DMS79 treated with DMSO at 0.1 percent for 48 hours (cell line): ENCODE results near the gene CCDC6.
A peak's percentile ranks its signal among the peaks of the same experiment; 100 is the strongest.

Experiments
- DNase-seq: peaks from one replicate; lab custom pipeline; 2025; lab: John Stamatoyannopoulos, UW

Gene CCDC6

DNA sequence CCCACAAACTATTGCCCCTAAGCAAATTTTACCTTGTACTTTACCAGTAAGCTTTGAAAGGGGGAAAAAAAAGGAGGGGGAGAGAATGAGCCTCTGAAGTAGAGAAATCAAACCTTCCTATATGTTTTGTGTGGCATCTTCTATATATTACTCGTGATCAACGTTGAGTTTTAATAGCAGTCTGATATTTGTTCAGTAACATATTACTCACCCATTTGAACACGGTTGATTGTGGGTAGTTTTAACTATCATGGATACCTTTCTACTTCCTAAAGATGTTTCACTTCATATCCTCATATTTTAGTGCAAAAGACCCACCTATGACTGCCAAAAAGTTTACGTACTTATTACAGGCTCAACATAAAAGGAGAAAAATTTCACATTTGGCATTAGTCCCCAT lies 54.5 kb downstream of the CCDC6 start:
- no peak for DNase-seq

DNA sequence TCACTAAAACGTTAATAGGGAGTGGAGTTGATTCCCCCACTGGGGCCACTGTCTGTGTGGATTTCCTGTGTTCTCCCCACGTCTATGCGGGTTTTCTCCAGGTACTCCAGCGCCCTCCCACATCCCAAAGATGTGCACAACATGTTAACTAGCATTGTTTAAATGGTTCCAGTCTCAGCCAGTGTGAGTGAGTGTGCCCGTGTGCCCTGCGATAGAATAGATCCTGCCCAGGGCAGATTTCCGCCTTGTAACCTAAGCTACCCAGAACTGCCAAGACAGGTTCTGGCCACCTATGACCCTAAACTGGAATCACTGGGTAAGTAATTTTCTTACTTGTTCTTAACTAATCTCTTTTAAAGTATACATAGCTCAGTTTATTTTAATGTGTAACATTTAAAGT lies 58.5 kb downstream of the CCDC6 start:
- no peak for DNase-seq

DNA sequence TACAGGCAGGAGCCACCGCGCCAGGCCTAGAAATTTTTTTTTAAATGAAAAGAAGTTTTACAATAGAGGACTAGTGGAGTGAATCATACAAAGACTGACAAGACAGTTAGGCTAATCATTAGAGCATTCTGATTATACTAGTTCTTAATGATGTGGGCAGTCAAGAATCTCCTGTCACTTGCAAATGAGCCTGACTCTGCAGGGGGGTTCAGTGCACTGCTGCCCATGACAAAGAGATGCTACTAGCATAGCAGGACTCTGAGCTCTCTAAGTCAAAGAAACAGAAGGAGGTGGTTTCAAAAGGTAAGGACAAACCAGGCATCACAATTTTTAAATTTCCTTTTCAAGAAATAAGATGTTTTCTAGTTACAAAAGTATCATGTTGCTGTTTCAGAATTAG lies 59.0 kb downstream of the CCDC6 start:
- no peak for DNase-seq

DNA sequence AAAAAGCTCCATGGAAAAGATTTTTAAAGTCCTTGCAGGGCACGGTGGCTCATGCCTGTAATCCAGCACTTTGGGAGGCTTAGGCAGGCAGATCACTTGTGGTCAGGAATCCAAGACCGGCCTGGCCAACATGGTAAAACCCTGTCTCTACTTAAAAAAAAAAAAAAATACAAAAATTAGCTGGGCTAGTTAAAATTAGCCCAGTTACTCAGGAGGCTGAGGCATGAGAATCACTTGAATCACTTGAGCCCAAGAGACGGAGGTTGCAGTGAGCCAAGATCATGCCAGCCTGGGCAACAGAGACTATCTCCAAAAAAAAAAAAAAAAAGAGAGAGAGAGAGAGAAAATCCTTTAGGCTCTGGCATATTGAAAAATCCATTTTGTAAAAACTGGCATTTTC lies 61.9 kb downstream of the CCDC6 start:
- no peak for DNase-seq

DNA sequence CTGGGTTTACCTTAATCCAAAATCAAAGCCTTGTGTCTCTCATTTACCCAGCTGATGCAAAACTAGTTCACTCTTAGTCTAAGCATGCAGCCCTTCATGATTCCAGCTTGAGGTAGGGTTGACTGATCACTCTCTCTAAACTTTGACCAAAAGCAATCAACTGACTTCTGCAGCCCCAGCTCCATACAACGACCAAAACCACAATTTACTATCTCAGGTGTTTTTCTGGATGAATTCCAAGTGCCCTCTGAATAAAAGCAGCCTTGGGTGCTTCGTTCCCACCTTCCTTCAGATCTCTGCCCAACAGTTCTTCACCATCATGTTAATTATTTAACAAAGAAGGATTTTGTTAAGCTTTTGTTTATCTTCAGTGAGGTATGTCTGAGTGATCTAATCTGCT lies 62.6 kb downstream of the CCDC6 start:
- DNase-seq: peak; percentile 51

DNA sequence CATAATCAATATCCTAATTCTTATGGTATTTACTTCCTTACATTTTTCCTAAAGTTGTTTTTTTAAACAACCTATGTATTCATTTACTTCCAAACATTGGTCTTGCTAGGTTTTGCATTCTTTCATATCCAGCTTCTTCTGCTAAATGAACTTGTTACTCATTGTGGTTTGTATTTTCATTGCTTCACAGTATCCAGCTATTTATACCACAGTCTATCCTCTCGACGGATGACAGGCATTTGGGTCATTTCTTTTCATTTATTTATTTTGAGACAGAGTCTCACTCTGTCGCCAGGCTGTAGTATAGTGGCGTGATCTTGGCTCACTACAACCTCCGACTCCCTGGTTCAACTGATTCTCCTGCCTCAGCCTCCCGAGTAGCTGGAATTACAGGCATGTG lies 66.8 kb downstream of the CCDC6 start:
- no peak for DNase-seq

DNA sequence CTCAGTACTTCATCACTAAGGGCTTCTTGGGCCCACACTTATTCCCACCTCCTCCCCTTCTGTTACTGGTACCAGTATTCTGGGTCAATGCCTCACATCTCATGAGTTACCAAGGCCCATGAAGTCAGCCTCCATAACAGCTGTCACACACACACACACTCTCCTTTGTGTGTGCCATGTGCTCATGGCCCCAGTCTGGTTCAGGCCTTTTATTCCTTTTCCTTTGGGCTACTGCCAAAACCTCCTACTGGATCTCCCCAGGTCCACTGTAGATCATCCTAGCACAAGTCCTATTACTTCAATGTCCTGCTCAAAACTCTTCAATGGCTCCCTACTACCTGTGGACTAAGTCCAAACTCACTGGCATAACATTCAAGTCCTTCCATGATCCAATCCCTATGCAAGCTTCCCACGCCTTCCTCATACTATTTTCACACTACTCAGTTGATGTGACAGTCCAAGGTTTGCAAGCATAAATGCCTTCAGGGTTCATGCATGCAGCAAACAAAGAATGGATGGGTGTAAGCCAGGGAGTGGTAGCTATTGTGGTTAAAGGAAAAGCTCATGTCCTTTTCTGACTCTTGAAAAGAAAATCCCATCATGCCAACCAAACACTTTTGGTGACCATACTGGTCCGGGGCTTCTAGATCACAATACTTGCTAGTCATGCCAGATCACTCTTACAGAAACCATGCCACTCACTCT lies 68.1 kb downstream of the CCDC6 start:
- no peak for DNase-seq

DNA sequence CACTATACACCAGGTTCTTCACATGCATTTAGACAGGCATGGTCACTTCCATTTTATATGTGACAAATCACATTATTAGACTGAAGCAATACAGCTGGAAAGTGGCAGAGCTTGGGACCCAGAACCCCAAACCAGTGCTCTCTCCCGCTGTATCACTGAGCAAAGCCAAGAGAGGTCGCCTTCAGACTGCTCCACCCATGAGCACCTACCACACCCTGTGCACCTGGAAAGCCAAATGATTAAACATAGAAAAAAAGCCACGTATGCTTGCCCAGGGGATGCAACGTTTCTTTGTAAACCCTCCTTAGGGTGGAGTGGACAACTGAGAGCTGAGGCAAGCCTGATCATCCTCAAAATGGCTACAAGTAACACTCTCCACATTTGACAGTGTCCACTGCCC lies 72.5 kb downstream of the CCDC6 start:
- peak; percentile 1 for DNase-seq

DNA sequence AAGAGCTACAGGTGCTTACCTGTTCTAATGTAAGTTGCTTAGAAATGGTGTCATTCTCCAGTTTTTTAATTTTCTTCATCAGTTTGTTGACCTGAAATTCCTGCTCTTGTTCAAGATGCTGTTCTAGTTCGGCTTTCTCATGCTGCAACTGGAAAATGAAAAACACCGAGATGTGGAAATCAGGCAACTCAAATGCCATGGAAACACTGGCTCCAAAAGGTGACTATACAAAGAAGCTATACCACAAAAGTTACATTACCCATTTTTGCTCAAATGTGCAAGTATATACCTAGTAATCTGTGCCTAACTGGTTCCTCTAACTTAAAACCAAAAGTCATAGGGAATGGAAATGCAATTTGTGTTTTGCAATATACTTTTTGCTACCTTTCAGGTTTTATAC lies 73.8 kb downstream of the CCDC6 start:
- DNase-seq: no peak

DNA sequence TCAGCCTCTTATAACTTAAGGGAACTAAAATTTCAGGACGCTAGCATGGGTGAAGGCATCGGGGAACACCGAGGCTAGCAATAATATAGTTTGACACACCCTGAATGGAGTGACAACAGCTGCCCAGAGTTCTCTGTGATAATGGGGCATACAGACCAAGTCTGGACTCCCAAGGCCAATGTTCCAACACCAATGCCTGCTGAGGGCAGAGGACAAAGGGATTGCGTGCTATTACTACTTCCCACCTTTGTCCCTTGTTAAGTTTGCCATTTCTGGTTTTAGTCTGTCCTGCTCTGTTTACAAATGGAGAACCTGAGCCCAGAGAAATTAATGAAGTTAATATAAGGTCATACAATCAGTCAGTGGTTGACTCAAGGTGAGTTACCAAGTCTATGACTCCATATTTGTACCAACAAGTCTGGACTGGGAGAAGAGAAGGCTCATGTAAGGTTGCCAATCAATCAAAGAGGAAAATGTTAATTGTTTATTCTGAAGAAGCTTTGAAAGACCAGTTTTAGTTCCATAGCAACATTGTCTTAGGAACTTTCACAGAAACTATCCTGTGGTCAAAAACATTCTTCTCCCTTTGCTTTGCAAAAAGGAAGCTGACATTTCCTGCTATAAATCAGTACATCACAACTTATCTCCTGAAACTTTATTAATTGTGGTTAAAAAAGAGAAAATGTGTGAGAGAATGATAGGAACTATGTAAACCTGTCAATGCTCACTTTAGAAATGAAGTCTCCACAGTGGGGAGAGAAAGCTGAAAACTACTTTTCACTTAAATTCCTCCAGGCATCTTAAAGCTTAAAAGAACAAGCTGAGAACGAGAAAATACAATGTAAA lies 74.5 kb downstream of the CCDC6 start:
- DNase-seq: no peak

DNA sequence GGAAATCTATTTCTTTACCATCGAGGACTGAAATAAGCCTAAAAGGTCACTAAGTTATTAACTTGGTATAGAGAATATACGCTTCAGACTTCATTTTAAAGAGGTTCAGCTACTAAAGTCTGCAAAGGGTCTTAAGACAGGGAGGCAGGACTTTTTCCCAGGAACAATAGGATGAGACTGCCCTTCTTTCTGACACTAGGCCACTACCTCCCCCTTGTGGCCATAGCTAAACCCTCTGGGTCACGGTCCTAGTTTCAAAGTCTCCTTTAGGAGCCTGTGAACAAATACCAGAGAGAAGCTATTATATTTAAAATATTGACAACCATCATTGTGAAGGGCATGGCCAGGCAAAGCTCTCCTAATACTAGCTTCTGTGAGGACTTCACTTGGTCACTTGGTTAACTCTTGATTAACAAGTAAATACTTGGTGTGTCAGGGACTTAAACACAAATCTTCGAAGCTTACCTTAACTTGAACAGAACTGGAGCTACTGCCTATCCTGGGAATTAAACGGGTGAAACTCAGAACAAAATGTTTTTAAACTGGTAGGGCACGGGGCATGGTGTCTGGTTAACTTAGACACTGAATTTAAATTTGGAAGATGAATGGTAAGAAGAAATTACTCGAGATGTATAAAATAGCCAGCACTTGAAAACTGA lies 75.6 kb downstream of the CCDC6 start:
- peak; percentile 27 for DNase-seq

DNA sequence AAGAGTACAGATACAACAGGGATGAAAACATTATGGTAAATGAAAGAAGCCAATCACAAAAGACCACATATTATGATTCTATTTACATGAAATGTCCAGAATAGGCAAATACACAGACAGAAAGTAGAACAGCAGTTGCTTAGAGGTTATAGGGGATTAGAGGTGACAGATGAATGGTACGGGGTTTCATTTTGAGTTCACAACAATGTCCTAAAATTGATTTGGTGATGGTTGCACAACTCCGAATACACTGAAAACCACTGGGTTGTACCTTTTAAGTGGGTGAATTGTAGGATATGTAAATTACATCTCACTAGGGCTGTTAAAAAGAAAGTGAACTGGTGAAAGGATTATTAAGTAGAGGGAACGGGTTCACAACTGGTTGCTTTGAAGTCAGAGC lies 76.8 kb downstream of the CCDC6 start:
- no peak for DNase-seq

DNA sequence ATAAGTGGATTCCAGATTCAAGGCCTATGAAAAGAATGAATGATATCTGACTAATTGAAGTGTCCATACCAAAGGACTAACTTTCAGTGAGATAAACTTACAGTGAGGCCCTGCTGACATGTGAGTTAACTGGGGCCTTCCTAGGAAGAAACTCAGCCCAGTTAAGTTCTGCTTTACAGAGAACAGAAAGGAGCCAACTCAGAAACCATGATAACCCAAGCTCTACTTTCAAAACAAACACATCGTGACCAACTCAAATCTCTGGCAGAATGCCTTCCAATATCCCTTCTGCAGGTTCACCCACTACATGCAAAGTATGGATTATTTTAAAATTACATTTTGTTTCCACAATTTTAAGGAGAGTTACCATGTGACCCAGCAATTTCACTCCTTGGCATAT lies 77.3 kb downstream of the CCDC6 start:
- DNase-seq: no peak

DNA sequence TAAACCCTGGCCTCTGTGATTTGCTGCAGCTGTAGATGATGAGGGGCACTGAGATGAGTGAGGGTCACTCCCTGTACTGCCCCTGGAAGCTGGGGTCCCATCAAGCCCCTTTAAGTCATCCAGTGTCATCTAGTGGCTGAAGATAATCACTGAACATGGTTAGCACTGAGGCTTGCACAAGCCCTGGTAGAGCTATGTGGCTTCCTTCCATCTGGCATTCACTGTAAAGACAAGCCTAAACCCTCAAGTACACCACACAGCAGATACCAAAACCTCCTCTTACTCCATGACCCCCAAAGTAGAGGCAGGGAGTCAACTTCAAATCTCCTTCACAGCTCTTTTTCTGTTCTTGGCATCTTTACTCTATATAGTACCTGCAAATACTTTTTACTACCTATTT lies 80.4 kb downstream of the CCDC6 start:
- no peak for DNase-seq

DNA sequence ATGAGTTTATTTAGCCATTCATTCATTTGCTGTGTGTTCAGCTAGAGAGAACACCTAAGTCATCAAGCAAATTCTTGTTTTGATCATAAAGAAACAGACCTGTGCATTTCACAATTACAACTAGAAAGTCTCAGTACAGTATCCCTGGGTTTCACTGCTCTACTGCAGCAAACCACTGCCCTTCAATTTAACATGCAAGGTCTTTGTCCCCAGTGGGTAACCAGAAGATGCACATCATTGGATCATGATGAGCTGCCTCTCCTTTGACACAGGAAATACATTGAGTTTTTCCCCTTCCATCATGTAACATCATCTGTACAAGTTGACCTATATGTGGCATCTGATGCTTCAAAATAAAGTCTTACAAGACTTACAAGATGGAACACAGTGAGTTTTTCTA lies 82.6 kb downstream of the CCDC6 start:
- no peak for DNase-seq

DNA sequence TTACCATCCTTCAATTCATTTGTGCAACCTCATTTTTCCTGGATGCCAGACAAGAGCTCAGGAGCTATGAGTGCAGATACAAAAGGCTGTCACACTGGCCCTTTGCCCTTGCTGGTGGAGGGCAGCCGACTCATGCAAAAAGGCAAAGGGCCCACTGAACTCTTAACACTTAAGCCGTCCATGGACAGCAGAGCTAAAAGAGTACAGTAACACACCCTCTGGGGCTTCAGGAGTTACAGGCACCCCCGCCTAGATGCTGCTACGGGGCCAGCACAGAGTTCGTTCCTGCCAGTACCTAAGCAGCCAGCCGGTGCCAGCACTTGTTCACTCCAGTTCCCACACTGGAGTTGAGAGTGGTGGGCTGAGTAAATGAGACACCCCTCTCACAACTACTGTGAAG lies 83.2 kb downstream of the CCDC6 start:
- DNase-seq: no peak

DNA sequence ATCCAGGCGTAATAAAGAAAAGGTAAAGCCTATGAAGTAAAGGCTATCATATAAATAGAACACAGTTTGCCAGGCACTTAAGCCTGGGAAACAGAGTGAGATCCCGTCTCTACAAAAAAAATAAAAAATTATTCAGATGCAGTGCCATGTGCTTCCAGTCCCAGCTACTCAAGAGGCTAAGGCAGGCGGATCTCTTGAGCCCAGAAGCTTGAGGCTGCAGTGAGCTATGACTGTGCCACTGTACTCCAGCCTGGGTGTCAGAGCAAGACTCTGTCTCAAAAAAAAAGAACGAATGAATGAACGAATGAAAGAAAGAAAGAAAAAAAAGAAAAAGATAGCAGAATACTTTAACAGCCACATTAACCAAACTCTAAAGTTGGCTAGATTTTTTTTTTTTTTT lies 85.9 kb downstream of the CCDC6 start:
- DNase-seq: no peak

DNA sequence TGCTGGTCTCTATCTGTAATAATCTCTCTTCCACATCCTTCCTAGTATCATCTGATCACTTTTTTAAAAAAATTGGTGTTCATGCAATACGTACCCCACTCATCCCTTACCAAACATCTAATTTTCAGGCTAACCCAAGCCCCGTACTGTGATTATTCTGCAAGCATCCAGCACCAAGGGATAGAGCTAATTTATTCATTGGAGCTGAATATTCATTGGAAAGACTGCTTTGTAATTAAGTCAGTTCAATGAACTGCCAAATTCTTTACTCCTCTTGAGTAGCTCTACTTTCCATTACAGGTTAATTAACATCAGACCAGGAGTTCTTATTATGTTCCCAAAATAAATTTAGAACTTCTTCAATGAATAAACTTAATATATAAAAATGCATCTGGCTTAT lies 86.7 kb downstream of the CCDC6 start:
- DNase-seq: no peak

DNA sequence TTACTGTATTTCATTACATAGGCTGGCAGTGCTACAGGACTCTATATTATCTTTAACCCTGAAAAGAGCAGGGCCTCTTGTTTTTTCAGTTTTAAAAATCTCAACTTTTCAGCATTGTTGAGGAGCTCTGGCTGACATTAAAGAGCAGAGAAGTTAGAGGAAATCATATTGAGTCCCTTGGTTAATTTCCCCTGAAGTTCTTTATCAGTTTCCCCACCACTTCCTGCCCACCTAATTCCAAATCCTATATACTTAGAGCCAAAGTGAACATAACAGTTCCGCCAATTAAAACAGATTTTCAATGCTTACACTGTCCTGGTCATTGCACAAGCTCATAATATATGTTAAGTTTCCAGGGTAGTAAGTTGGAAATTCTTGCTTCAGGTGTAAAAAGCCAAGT lies 87.1 kb downstream of the CCDC6 start:
- DNase-seq: no peak

DNA sequence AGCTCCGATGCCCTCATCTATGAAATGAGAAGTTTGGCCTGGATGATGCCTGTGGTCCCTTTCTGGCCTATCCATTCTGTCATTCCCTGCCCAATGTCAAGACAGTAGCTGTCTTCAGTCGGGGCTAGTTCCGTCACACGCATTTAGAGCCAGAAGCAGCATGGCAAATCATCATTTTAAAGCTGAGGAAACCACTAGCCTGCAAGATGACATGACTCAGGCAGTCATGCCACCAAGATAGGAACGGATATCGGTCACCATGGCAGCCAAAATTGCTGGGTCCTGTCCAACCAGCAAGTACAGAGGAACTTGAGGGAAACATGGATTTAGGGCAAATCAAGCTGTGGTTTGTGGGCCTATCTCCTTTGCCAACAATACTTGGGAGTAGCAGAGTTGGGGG lies 88.6 kb downstream of the CCDC6 start:
- DNase-seq: no peak

DNA sequence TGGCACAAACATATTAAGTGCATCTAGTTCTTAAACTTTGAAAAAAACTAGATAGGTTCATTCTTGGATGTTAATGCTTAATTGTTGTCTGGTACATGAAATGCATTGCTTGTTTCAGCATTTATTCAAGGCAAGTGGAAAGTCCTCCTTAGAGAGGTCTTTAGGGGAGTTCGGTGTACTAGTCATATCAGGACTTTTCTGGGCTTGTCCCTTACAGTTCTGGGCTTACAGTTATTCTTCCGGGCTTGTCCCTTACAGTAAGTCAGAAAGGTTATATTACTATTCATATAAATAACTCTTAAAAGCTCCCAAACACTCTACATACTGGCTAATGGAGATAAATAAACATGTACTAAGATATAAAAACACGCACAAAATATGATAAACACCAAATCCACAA lies 91.5 kb downstream of the CCDC6 start:
- no peak for DNase-seq

DNA sequence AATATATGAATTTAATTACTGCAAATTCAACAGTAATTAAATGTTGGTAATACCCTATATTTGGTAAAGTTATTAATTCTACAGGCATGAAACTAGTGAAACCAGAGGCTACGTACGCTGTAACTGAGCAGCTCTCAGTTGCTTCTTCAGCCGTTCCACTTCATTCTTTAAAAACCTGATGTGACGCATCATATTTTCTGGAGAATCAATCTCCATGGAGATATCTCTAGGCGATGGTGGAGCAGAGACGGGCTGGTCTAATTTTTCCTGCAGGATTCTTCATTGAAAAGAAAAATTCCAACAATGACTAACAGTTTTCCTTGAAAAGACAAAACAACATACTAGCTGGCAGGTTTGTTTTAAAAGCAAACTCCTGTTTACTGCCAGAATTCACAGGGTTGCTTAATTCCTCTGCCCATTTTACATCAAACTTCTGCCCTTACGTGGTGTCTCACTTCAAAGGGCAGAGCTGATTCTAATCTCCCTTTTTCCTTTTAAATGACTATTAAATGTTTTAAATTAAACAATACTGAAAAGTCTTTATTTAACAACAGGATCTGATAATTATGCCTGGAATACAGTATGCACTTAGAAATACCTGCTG lies 93.7 kb downstream of the CCDC6 start:
- DNase-seq: no peak

DNA sequence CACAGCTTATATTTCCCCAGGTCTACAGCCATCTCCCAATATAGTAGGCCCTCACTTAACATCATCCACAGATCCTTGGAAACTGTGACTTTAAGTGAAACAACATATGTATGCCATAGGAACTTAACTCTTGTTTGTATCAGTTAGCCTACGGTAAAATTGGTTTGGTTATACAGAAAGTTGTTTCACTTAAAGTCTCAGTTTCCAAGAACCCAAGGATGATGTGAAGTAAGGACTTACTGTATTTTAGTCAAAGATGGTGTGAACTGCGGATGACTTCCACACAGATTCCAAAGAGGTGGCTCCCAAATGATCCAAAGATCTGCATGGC lies 96.7 kb downstream of the CCDC6 start:
- no peak for DNase-seq
